Neural cell (in vitro differentiated cells): ENCODE data around the gene BCAS4. TPM values are rescaled to one million over a fixed set of nuclear protein-coding genes. Genes with fewer than 3 reads are reported as not detected.

Source experiments
- H2AFZ ChIP-seq: fragments of 200-600, 300-800 bp; sonication (generic), shearing (Covaris generic); 2 replicates; pipeline ENCODE4 v1.6.0; 2014; ENCODE audit warnings: low read depth, mild to moderate bottlenecking, antibody characterized with exemption, low read length, moderate library complexity
- H3F3A ChIP-seq: fragments of 200-600 bp; shearing (Covaris generic); 2 replicates; pipeline ENCODE4 v1.6.1; 2016; ENCODE audit warnings: mild to moderate bottlenecking, moderate library complexity, mixed read lengths, antibody characterized with exemption, low read length; ENCODE audit not compliant: insufficient read depth, poor library complexity, severe bottlenecking
- H3K27ac ChIP-seq: fragments of 200-600, 300-800 bp; sonication (generic), shearing (Covaris generic); 2 replicates; pipeline ENCODE4 v1.5.1; 2014; ENCODE audit warnings: mild to moderate bottlenecking, low read length, moderate library complexity
- H3K27me3 ChIP-seq: fragments of 300-800, 200-600 bp; sonication (generic), shearing (Covaris generic); 2 replicates; pipeline ENCODE4 v1.6.0; 2014; ENCODE audit warnings: mild to moderate bottlenecking, low read depth, low read length, moderate library complexity; ENCODE audit not compliant: insufficient read depth
- H3K36me3 ChIP-seq: fragments of 300-800, 200-600 bp; sonication (generic), shearing (Covaris generic); 2 replicates; pipeline ENCODE4 v1.5.1; 2014; ENCODE audit warnings: mild to moderate bottlenecking, antibody characterized with exemption, low read length, moderate library complexity; ENCODE audit not compliant: insufficient read depth
- H3K4me2 ChIP-seq: fragments of 300-800, 200-600 bp; sonication (generic), shearing (Covaris generic); 2 replicates; pipeline ENCODE4 v1.6.0; 2014; ENCODE audit warnings: mild to moderate bottlenecking, low read length
- H3K4me3 ChIP-seq: fragments of 300-800, 200-600 bp; sonication (generic), shearing (Covaris generic); 2 replicates; pipeline ENCODE4 v1.5.1; 2014; ENCODE audit warnings: mild to moderate bottlenecking, low read length, moderate library complexity
- H3K79me2 ChIP-seq: fragments of 200-600 bp; shearing (Covaris generic); replicated peaks from 2 replicates; pipeline ENCODE4 v1.6.0; 2014; ENCODE audit warnings: mild to moderate bottlenecking, low read length, moderate library complexity; ENCODE audit not compliant: insufficient read depth
- H3K9ac ChIP-seq: fragments of 300-800, 200-600 bp; sonication (generic), shearing (Covaris generic); 2 replicates; pipeline ENCODE4 v1.6.1; 2016; ENCODE audit warnings: mild to moderate bottlenecking, low read length, mixed read lengths
- H3K9me2 ChIP-seq: fragments of 200-600 bp; shearing (Covaris generic); 2 replicates; pipeline ENCODE4 v1.6.1; 2016; ENCODE audit warnings: mild to moderate bottlenecking, low read length, mixed read lengths; ENCODE audit not compliant: insufficient read depth
- H3K9me3 ChIP-seq: fragments of 200-600, 300-800 bp; sonication (generic), shearing (Covaris generic); 2 replicates; pipeline ENCODE4 v1.6.1; 2016; ENCODE audit warnings: mild to moderate bottlenecking, mixed run types, low read length, moderate library complexity, mixed read lengths
- H4K20me1 ChIP-seq: fragments of 200-600 bp; shearing (Covaris generic); 2 replicates; pipeline ENCODE4 v1.6.1; 2016; ENCODE audit warnings: mild to moderate bottlenecking, mixed run types; ENCODE audit not compliant: insufficient read depth
- EP300 ChIP-seq: fragments of 450-650 bp; conservative IDR thresholded peaks from 2 replicates; pipeline ENCODE4 v1.6.1; 2014; ENCODE audit warnings: antibody characterized with exemption, mild to moderate bottlenecking, moderate library complexity; ENCODE audit not compliant: poor library complexity, severe bottlenecking
- EZH2 ChIP-seq: fragments of 200-600, 300-800 bp; shearing (Covaris generic), sonication (generic); IDR thresholded peaks from 2 replicates; pipeline ENCODE4 v1.6.1; 2014; ENCODE audit warnings: antibody characterized with exemption, low read length, borderline replicate concordance, mild to moderate bottlenecking; ENCODE audit not compliant: insufficient read depth, poor library complexity, severe bottlenecking
- MXI1 ChIP-seq: fragments of 450-650 bp; conservative IDR thresholded peaks from 2 replicates; pipeline ENCODE4 v1.6.1; 2014; ENCODE audit warnings: antibody characterized with exemption, mild to moderate bottlenecking; ENCODE audit not compliant: poor library complexity, severe bottlenecking
- POLR2AphosphoS5 ChIP-seq: IDR thresholded peaks from 2 replicates; pipeline ENCODE4 v1.6.1; 2012
- RAD21 ChIP-seq: fragments of 450-650 bp; conservative IDR thresholded peaks from 2 replicates; pipeline ENCODE4 v1.6.1; 2014; ENCODE audit warnings: antibody characterized with exemption, mild to moderate bottlenecking, moderate library complexity
- REST ChIP-seq: IDR thresholded peaks from 2 replicates; pipeline ENCODE4 v1.6.1; 2012; ENCODE audit warnings: borderline replicate concordance
- SMC3 ChIP-seq: fragments of 450-650 bp; conservative IDR thresholded peaks from 2 replicates; pipeline ENCODE4 v1.6.1; 2014; ENCODE audit warnings: antibody characterized with exemption, mild to moderate bottlenecking, moderate library complexity; ENCODE audit not compliant: poor library complexity
- TAF1 ChIP-seq: IDR thresholded peaks from 2 replicates; pipeline ENCODE4 v1.6.1; 2012; ENCODE audit warnings: low read depth
- polyA plus RNA-seq: library from polyadenylated mRNA; depleted of rRNA; stranded (reverse); fragments of >200 nt; gene quantifications from 2 replicates; pipeline ENCODE4 v1.2.3, GENCODE V29; 2014
- TF ChIP-seq, protein P1 (sequence below): fragments of 450-650 bp; IDR thresholded peaks from 2 replicates; pipeline ENCODE4 v1.5.1; 2014; ENCODE audit warnings: antibody characterized with exemption, mild to moderate bottlenecking, moderate library complexity; ENCODE audit not compliant: poor library complexity, severe bottlenecking

The BCAS4 gene
- polyA plus RNA-seq, 1 donor from 2014 or later, result 24.6 TPM

GRCh38 chr20:50872560-50873425 is 77.9 kb downstream of the BCAS4 start:
- Histone ChIP-seq H3K9me2 (no peaks in the 10 kb centered on the region), H3K4me3 (no peak overlapping the region), H4K20me1 (no peaks in the 10 kb centered on the region), H3K9me3 (no peaks in the 10 kb centered on the region), H2AFZ (no peak overlapping the region), H3F3A (no peaks in the 10 kb centered on the region), H3K4me2 (no peak overlapping the region), H3K79me2 (no peaks in the 10 kb centered on the region), H3K9ac (no peak overlapping the region), H3K27ac (no peak overlapping the region), H3K27me3 (no peaks in the 10 kb centered on the region), H3K36me3 (no peaks in the 10 kb centered on the region)
- no peak for TF ChIP-seq REST

DNA sequence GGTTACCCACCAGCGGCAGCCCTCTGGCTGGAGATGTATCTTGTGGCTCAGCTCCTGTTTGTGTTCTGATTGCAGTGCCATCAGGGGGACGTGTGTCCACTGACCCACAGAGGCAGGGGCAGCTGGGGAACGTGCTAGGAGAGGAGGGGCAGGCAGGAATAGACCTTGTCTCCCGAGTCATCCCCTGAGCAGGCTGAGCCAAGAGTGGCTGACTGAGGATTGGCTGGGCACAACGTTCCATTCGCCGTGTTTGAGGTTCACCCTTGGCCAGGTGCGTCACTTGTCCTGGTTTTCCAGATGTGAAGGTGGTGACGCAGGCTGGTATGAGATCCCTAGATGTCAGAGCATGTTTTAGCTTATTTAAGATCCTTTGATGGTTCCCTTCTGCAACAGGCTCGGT is 78.7 kb downstream of the BCAS4 start:
- H3K36me3 ChIP-seq, result no peaks in the 10 kb centered on the region
- H3K27ac ChIP-seq, result no peak overlapping the region

More for the DNA sequence above, 78.7 kb downstream of the BCAS4 start:
- no peaks in the 10 kb centered on the region for H3F3A ChIP-seq
- TF ChIP-seq REST (no peak), SMC3 (no peak), EZH2 (no peak), TAF1 (no peak), MXI1 (no peak), RAD21 (no peak), EP300 (no peak), POLR2AphosphoS5 (no peak)
- TF ChIP-seq, protein P1, sequence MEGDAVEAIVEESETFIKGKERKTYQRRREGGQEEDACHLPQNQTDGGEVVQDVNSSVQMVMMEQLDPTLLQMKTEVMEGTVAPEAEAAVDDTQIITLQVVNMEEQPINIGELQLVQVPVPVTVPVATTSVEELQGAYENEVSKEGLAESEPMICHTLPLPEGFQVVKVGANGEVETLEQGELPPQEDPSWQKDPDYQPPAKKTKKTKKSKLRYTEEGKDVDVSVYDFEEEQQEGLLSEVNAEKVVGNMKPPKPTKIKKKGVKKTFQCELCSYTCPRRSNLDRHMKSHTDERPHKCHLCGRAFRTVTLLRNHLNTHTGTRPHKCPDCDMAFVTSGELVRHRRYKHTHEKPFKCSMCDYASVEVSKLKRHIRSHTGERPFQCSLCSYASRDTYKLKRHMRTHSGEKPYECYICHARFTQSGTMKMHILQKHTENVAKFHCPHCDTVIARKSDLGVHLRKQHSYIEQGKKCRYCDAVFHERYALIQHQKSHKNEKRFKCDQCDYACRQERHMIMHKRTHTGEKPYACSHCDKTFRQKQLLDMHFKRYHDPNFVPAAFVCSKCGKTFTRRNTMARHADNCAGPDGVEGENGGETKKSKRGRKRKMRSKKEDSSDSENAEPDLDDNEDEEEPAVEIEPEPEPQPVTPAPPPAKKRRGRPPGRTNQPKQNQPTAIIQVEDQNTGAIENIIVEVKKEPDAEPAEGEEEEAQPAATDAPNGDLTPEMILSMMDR, result no peak
- H3K9me3 ChIP-seq, result no peaks in the 10 kb centered on the region
- no peak overlapping the region for H3K9ac ChIP-seq
- H3K4me2 ChIP-seq, result no peak overlapping the region
- H3K79me2 ChIP-seq, result no peaks in the 10 kb centered on the region
- H3K9me2 ChIP-seq, result no peaks in the 10 kb centered on the region
- no peaks in the 10 kb centered on the region for H3K27me3 ChIP-seq
- H2AFZ ChIP-seq, result no peak overlapping the region
- H3K4me3 ChIP-seq, result no peak overlapping the region
- H4K20me1 ChIP-seq, result no peaks in the 10 kb centered on the region
